Measurements from ENCODE around the gene NPAS4. TPM values are rescaled to one million over a fixed set of nuclear protein-coding genes. Genes with fewer than 3 reads are reported as not detected.
A peak's percentile ranks its signal among the peaks of the same experiment; 100 is the strongest.
"Not testable (repeated sequence)": the region's sequence is repeated elsewhere in the genome, so short reads cannot be mapped to it uniquely, and the experiment has no call there.

NPAS4 gene
- total RNA-seq, 1 donor from 2014 or later, result 1.1 TPM

DNA sequence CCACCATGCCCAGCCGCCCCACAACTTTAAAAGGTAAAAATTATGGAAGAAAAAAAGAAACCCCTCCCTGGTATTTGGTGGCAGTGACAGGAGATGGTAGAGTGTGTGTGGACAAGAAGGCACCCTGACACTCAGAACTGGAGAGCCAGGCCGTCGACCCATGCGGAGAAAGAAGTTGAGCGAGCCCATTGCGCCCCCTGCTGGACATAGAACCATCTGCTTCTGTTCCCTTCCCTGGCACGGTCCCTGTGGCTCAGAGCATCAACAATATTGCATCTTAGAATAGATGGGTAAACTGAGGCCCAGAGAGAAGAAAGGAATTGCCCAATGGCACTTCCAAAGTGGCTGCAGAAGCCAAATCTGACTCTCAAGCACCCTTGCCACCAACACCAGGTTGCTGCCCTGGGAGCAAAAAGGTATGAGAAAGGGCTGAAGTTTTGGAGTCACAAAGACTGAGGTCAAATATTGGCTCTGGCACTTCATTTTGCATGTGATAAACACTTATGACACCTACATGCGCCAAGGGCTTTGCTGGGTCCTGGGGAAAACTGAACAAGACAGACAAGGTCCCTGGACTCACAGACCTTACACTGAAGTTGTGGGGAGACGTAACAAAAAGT, 9.3 kb downstream of the NPAS4 start:
- Mint-ChIP-seq H3K36me3 (peaks cover 13% of the 10 kb centered on the region), H3K27me3 (ENCODE audit: low read depth) (no peaks in the 10 kb centered on the region), H3K4me1 (no peaks in the 10 kb centered on the region), H3K27ac (no peak overlapping the region), H3K4me3 (no peak overlapping the region), H3K9me3 (no peaks in the 10 kb centered on the region)
- peak; percentile 59 to 80 for DNase-seq (ENCODE audit: low spot score in 2 of 2, unreplicated experiment in 2 of 2)
- TF ChIP-seq, protein P1, sequence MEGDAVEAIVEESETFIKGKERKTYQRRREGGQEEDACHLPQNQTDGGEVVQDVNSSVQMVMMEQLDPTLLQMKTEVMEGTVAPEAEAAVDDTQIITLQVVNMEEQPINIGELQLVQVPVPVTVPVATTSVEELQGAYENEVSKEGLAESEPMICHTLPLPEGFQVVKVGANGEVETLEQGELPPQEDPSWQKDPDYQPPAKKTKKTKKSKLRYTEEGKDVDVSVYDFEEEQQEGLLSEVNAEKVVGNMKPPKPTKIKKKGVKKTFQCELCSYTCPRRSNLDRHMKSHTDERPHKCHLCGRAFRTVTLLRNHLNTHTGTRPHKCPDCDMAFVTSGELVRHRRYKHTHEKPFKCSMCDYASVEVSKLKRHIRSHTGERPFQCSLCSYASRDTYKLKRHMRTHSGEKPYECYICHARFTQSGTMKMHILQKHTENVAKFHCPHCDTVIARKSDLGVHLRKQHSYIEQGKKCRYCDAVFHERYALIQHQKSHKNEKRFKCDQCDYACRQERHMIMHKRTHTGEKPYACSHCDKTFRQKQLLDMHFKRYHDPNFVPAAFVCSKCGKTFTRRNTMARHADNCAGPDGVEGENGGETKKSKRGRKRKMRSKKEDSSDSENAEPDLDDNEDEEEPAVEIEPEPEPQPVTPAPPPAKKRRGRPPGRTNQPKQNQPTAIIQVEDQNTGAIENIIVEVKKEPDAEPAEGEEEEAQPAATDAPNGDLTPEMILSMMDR (IDR thresholded peaks at IDR 0.05; ENCODE audit: unreplicated experiment), result peak; percentile 89

DNA sequence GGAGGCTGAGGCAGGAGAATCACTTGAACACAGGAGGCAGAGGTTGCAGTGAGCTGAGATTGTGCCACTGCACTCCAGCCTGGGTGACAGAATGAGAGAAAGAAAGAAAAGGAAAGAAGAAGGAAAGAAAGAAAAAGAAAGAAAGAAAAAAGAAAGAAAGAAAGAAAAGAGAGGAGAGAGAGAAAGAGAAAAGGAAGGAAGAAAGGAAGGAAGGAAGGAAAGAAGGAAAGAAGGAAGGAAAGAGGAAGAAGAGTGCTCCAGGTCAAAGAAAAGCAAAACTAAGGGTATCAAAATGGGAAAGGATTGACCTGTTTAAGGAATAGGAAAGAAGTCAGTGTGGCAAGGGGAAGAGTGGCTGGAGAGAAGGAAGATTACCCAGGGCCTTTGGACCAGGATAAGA, 10.5 kb downstream of the NPAS4 start:
- not testable (repeated sequence) for DNase-seq (ENCODE audit: low spot score in 2 of 2, unreplicated experiment in 2 of 2); H3K27ac Mint-ChIP-seq; H3K4me1 Mint-ChIP-seq; H3K9me3 Mint-ChIP-seq; H3K4me3 Mint-ChIP-seq; H3K27me3 Mint-ChIP-seq (ENCODE audit: low read depth)
- H3K36me3 Mint-ChIP-seq, result peaks cover 22% of the 10 kb centered on the region

DNA sequence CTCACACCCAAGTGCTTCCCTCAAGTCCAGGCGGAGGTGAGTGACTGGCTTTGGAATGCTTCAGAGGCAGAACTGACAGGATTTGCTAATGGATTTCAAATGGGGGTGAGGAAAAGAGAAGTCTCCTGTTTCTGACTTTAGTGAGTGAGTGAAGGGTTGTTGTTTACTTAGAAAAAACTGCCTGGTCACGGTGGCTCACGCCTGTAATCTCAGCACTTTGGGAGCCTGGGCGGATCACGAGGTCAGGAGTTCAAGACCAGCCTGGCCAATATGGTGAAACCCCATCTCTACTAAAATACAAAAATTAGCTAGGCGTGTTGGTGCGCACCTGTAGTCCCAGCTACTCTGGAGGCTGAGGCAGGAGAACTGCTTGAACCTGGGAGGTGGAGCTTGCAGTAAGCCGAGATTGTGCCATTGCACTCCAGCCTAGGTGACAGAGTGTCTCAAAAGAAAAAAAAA, 11.1 kb downstream of the NPAS4 start:
- not testable (repeated sequence) for H3K27me3 Mint-ChIP-seq (ENCODE audit: low read depth); H3K27ac Mint-ChIP-seq; DNase-seq (ENCODE audit: low spot score in 2 of 2, unreplicated experiment in 2 of 2); H3K4me1 Mint-ChIP-seq; H3K4me3 Mint-ChIP-seq; H3K9me3 Mint-ChIP-seq
- H3K36me3 Mint-ChIP-seq, result peaks cover 28% of the 10 kb centered on the region

DNA sequence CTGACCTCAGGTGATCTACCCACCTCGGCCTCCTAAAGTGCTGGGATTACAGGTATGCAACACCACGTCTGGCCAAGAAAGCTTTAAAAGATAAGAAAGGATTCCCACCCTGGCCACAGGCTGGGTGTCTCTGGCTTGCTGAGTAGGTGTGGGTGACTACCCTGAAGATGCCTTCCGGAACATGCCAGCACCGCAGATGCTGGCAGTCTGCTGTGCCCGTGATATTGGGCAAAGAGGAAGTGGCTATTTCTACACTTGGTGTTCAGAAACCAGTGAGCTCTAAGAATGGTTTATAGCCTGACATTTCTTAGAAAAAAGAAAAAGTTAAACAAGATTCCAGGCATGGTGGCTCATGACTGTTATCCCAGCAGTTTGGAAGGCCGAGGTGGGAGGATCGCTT, 11.8 kb downstream of the NPAS4 start:
- Mint-ChIP-seq H3K4me1 (peaks cover 2% of the 10 kb centered on the region), H3K27ac (no peak overlapping the region), H3K27me3 (ENCODE audit: low read depth) (no peaks in the 10 kb centered on the region), H3K4me3 (no peak overlapping the region), H3K9me3 (no peaks in the 10 kb centered on the region), H3K36me3 (peaks cover 29% of the 10 kb centered on the region)
- DNase-seq (ENCODE audit: low spot score in 2 of 2, unreplicated experiment in 2 of 2), result no peak
- TF ChIP-seq, protein P1 (IDR thresholded peaks at IDR 0.05; ENCODE audit: unreplicated experiment), result no peak

DNA sequence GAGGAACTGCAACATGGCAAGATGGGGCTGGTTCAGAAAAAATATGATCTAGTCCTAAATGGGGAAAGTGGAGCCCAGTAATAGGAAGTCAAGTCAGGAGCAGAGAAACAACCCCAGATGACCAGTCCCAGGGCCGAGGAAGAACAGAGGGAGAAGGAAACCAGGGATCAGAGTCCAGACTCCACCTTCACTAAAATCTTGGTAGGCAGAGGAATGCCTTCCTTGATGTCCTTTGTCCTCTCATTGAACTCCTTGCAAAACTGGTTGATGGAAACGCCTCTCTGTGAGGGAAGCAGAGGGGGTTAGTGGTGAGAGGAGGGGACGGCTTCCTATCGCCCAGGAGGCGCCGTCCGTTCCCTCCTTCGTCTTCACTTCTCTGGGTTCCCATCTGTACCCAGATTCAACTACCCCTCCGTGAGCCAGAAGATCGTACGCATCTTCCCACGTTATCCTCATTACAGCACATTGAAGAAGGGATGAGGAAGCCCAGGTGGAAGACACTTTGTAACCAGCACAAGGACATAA, 17.2 kb downstream of the NPAS4 start:
- no peaks in the 10 kb centered on the region for H3K27me3 Mint-ChIP-seq (ENCODE audit: low read depth)
- peak overlapping the region; percentile 97 for H3K27ac Mint-ChIP-seq
- peak overlapping the region; percentile 85 for H3K4me3 Mint-ChIP-seq
- TF ChIP-seq, protein P1 (IDR thresholded peaks at IDR 0.05; ENCODE audit: unreplicated experiment), result no peak
- peaks cover 22% of the 10 kb centered on the region for H3K36me3 Mint-ChIP-seq
- peaks cover 9% of the 10 kb centered on the region for H3K4me1 Mint-ChIP-seq
- H3K9me3 Mint-ChIP-seq, result peaks cover 3% of the 10 kb centered on the region
- no peak for DNase-seq (ENCODE audit: low spot score in 2 of 2, unreplicated experiment in 2 of 2)

DNA sequence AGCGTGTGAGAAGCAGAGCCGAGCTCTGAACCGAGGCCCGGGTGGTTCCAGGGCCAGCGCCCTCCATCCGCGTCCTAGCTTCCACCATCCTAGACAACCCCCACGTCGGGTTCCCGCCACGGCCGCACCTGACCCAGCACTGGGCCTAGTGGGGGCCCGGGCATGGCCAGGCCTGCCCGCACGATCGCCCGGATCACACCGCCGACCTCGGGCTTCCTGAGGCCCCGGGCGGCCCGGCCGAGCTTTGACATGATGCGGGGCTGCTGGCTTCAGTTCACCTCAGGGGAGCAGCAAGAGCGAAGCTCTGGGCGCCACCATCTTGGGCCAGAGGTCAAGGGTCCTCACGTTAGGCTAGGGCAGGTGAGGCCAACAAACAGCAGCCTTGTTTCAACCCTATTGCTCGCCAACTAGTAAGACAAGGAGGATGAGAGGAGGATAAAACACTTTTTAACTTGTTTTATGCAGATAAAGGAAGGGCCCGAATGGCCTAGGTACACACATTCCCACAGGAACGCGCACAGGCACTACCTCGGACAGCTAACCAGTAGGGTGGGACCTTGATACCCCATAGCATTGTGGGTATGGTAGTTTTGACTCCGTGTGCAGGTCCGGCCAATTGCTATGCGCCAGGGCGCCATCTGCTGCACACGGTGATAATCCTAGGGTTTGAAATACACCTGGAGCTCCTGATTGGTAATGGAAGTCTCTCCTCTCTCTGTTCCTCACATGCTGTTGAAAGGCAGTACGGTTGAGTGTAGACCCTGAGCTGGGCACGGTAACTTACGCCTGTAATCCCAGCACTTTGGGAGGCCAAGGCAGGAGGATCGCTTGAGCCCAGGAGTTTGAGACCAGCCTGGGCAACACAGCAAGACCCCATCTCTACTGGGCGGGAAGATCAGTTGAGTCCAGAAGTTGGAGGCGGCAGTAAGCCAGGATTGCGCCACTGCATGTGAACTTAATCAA, 17.9 kb downstream of the NPAS4 start, which contains the start of gene MRPL11:
TSS of gene MRPL11 (minus strand) at position 345 of the 963 bp plus-strand sequence. CDS start at position 251, 94 bp downstream.
- TF ChIP-seq, protein P1 (IDR thresholded peaks at IDR 0.05; ENCODE audit: unreplicated experiment), result peak; percentile 30
- Mint-ChIP-seq H3K27me3 (ENCODE audit: low read depth) (no peaks in the 10 kb centered on the region), H3K36me3 (peaks cover 20% of the 10 kb centered on the region), H3K9me3 (peaks cover 9% of the 10 kb centered on the region), H3K4me1 (peaks cover 9% of the 10 kb centered on the region), H3K4me3 (peak within 1 kb of the TSS; percentile 85), H3K27ac (peak within 1 kb of the TSS; percentile 97)
- DNase-seq (ENCODE audit: low spot score in 2 of 2, unreplicated experiment in 2 of 2), result peak; percentile 69 to 87

DNA sequence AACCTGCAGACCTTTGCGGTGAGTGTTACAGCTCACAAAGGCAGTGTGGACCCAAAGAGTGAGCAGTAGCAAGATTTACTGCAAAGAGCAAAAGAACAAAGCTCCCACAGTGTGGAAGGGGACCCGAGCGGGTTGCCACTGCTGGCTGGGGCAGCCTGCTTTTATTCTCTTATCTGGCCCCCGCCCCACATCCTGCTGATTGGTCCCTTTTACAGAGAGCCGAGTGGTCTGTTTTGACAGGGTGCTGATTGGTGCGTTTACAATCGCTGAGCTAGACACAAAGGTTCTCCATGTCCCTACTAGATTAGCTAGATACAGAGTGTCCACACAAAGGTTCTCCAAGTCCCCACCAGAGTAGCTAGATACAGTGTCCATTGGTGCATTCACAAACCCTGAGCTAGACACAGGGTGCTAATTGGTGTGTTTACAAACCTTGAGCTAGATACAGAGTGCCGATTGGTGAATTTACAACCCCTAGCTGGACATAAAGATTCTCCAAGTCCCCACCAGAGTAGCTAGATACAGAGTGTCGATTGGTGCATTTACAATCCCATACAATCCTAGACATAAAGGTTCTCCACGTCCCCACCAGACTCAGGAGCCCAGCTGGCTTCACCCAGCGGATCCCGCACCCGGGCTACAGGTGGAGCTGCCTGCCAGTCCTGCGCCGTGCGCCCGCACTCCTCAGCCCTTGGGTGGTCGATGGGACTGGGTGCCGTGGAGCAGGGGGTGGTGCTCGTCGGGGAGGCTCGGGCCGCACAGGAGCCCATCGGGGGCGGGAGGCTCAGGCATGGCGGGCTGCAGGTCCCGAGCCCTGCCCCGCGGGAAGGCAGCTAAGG, 19.5 kb downstream of the NPAS4 start:
- DNase-seq (ENCODE audit: low spot score in 2 of 2, unreplicated experiment in 2 of 2); H3K4me1 Mint-ChIP-seq; H3K27ac Mint-ChIP-seq; H3K4me3 Mint-ChIP-seq; H3K27me3 Mint-ChIP-seq (ENCODE audit: low read depth): not testable (repeated sequence)
- Mint-ChIP-seq H3K9me3 (peaks cover 12% of the 10 kb centered on the region), H3K36me3 (peaks cover 13% of the 10 kb centered on the region)

DNA sequence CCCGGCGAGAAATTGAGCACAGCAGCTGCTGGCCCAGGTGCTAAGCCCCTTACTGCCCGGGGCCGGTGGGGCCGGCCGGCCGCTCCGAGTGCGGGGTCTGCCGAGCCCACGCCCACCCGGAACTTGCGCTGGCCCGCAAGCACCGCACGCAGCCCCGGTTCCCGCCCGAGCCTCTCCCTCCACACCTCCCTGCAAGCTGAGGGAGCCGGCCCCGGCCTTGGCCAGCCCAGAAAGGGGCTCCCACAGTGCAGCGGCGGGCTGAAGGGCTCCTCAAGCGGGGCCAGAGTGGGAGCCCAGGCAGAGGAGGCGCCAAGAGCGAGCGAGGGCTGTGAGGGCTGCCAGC, 20.1 kb downstream of the NPAS4 start:
- Mint-ChIP-seq H3K9me3 (peaks cover 12% of the 10 kb centered on the region), H3K4me1 (peaks cover 14% of the 10 kb centered on the region)
- H3K27me3 Mint-ChIP-seq (ENCODE audit: low read depth); H3K27ac Mint-ChIP-seq; DNase-seq (ENCODE audit: low spot score in 2 of 2, unreplicated experiment in 2 of 2); H3K4me3 Mint-ChIP-seq; H3K36me3 Mint-ChIP-seq: not testable (repeated sequence)
